ENCODE results near the gene ITGA8. TPM values are rescaled to one million over a fixed set of nuclear protein-coding genes. Genes with fewer than 3 reads are reported as not detected.
"Not testable (repeated sequence)": the region's sequence is repeated elsewhere in the genome, so short reads cannot be mapped to it uniquely, and the experiment has no call there.

The ITGA8 gene
- total RNA-seq: not detected in 2 replicates

DNA sequence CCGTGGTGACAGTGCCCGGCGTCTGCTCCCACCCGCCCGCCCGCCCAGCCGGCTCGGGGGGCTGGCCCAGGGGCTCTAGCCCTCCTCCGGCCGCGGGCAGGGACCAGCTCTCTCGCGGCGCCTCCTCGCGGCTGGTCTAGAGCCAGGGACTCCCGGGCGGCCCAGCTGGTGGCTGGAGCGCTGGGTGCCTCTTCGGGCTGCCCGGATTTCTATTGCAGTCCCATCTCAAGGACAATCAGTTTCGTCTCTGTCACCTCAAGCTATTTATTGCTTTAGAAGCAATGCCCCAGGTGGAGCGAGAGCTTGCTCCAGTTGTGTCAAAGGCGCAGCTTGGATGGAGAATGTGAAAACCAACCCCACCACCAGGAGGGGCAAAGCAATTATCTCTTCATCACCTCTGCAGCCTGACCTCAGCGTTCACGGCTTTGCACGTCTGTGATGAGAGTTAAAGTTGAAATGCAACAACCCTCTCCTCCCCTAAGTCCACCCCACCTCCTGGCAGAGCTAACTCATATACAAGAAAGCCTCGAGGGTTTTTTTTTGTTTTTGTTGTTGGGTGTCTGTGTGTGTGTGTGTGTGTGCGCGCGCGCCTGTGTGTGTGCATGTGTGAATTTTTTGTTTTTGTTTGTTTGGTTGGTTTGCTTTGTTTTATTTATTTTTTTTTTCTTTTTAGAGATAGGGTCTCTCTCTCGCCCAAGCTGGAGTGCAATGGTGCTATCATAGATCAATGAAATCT, at the start of gene ITGA8:
Gene ITGA8, minus strand, starts transcription at position 24 of the 736 bp plus-strand sequence. CDS start 151 bp downstream, outside the sequence.
- Mint-ChIP-seq H3K4me1 (ENCODE audit: low read depth) (no peaks in the 10 kb centered on the region), H3K9me3 (no peaks in the 10 kb centered on the region), H3K4me3 (no peak within 1 kb of the TSS), H3K27me3 (ENCODE audit: insufficient read depth) (peaks cover 54% of the 10 kb centered on the region), H3K27ac (no peak within 1 kb of the TSS), H3K36me3 (ENCODE audit: low read depth) (no peaks in the 10 kb centered on the region)
- DNase-seq (ENCODE audit: low spot score): no peak
- intact Hi-C loops (cut with micrococcal nuclease): no loop called here

DNA sequence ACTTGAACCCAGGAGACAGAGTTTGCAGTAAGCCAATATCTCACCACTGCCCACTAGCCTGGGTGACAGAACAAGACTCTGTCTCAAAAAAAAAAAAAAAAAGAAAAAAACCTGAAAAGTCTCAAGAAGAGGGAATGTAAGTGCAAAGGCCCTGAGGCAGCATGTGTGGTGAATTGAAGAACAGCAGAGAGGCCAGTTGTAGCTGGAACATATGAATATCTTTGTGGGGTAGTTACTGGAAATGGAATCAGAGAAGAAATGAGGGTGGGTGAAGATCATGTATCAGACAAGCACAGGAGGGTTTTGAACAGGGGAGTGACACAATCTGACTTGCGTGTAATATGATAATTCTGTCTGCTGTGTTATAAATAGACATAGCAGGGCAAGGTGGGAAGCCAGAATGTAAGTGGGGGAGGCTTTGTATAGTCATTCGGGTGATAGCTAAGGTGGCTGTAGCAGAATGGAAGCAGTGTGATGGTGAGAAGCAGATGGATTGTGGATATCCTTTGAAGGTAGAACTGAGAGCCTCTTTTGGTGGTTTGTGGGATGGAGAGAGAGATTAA, 45.3 kb upstream of the ITGA8 start:
- Mint-ChIP-seq H3K4me1 (ENCODE audit: low read depth) (no peaks in the 10 kb centered on the region), H3K27me3 (ENCODE audit: insufficient read depth) (no peaks in the 10 kb centered on the region), H3K4me3 (no peak overlapping the region), H3K9me3 (no peaks in the 10 kb centered on the region), H3K36me3 (ENCODE audit: low read depth) (no peaks in the 10 kb centered on the region), H3K27ac (no peak overlapping the region)
- DNase-seq (ENCODE audit: low spot score): no peak
- intact Hi-C loops (cut with micrococcal nuclease): no loop called here

DNA sequence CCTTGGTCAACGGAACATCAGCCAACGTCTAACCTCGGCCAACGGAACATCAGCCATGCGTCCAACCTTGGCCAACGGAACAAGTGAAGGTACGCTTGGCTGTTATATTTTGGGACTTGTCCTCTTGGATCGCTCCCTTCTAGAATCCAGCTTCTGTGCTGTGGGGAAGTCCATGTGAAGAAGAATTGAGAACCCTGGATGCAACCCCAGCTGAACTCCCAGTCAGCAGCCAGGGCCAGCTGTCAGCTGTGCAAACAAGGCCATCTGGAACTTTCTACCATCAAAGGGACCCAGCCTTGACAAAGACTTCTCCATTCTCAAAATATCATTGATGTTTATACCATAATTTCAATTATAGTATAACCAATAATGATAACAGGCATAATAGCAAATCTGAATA, 43.3 kb upstream of the ITGA8 start:
- Mint-ChIP-seq H3K27me3 (ENCODE audit: insufficient read depth) (peaks cover 4% of the 10 kb centered on the region), H3K4me1 (ENCODE audit: low read depth) (no peaks in the 10 kb centered on the region), H3K9me3 (no peaks in the 10 kb centered on the region), H3K36me3 (ENCODE audit: low read depth) (no peaks in the 10 kb centered on the region), H3K4me3 (no peak overlapping the region), H3K27ac (no peak overlapping the region)
- intact Hi-C loops (cut with micrococcal nuclease): no loop called here
- DNase-seq (ENCODE audit: low spot score): no peak

DNA sequence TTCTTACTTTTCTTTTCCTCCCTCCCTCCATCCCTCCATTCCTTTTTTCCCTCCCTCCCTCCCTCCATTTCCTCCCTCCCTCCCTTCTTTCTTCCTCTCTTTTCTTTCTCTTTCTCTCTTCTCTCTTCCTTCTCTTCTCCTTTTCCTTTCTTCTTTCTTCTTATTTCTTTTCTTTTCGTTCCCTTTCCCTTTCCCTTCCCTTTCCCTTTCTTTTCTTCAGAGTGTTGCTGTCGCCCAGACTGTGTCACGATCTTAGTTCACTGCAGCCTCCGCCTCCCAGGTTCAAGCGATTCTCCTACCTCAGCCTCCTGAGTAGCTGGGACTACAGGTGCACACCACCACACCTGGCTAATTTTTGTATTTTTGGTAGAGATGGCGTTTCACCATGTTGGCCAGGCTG, 42.5 kb upstream of the ITGA8 start:
- H3K9me3 Mint-ChIP-seq; H3K4me1 Mint-ChIP-seq (ENCODE audit: low read depth); H3K27ac Mint-ChIP-seq; DNase-seq (ENCODE audit: low spot score); H3K27me3 Mint-ChIP-seq (ENCODE audit: insufficient read depth); H3K36me3 Mint-ChIP-seq (ENCODE audit: low read depth); H3K4me3 Mint-ChIP-seq; intact Hi-C loops (cut with micrococcal nuclease): not testable (repeated sequence)

DNA sequence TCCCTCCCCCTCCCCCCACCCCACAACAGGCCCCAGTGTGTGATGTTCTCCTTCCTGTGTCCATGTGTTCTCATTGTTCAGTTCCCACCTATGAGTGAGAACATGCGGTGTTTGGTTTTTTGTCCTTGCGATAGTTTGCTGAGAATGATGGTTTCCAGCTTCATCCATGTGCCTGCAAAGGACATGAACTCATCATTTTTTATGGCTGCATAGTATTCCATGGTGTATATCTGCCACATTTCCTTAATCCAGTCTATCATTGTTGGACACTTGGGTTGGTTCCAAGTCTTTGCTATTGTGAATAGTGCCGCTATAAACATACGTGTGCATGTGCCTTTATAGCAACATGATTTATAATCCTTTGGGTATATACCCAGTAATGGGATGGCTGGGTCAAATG, 41.5 kb upstream of the ITGA8 start:
- H3K4me3 Mint-ChIP-seq; intact Hi-C loops (cut with micrococcal nuclease); H3K36me3 Mint-ChIP-seq (ENCODE audit: low read depth); H3K4me1 Mint-ChIP-seq (ENCODE audit: low read depth); DNase-seq (ENCODE audit: low spot score); H3K9me3 Mint-ChIP-seq; H3K27me3 Mint-ChIP-seq (ENCODE audit: insufficient read depth); H3K27ac Mint-ChIP-seq: not testable (repeated sequence)

DNA sequence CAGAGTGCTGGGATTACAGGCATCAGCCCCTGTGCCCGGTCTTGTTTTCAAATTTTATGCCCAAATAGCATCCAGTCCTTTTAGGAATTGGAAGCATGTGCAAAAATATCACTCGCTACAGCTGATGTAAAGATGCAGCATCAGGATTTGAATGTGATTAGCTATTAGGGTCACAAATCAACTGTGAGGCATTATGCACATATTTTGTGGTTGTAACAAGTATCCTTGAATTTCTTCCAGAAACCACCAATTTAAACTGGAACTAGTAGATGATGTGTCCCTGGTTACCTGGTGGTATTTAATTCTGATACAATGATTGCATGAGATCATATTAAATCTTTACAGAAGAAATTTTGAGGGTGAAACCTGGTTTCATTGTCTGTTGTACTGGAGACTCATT, 41.0 kb upstream of the ITGA8 start:
- no peaks in the 10 kb centered on the region for H3K9me3 Mint-ChIP-seq
- DNase-seq (ENCODE audit: low spot score): no peak
- intact Hi-C loops (cut with micrococcal nuclease): no loop called here
- no peak overlapping the region for H3K4me3 Mint-ChIP-seq
- H3K27ac Mint-ChIP-seq: no peak overlapping the region
- no peaks in the 10 kb centered on the region for H3K36me3 Mint-ChIP-seq (ENCODE audit: low read depth)
- peaks cover 4% of the 10 kb centered on the region for H3K27me3 Mint-ChIP-seq (ENCODE audit: insufficient read depth)
- no peaks in the 10 kb centered on the region for H3K4me1 Mint-ChIP-seq (ENCODE audit: low read depth)

DNA sequence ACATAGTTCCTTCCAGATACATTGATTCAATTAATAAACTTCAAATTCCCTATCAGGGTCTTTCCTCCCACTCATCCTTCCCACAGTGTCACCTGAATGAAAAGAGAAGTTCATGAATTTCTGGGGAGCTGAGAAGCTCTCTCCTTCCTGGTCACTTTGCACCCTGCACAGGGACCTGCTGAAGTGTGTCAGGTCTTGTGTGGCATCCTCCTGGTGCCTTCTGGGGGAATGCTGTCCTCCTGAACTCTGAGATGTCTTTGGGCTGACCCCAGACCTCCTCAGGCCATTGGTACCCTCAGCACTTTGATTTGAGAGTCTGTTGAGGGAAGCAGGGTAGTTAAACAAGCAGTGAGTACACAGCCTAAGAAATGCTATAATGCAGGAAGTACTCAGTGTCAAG, 39.5 kb upstream of the ITGA8 start:
- Mint-ChIP-seq H3K4me1 (ENCODE audit: low read depth) (no peaks in the 10 kb centered on the region), H3K27me3 (ENCODE audit: insufficient read depth) (peaks cover 4% of the 10 kb centered on the region), H3K27ac (no peak overlapping the region), H3K36me3 (ENCODE audit: low read depth) (no peaks in the 10 kb centered on the region), H3K9me3 (no peaks in the 10 kb centered on the region), H3K4me3 (no peak overlapping the region)
- no peak for DNase-seq (ENCODE audit: low spot score)
- intact Hi-C loops (cut with micrococcal nuclease): no loop called here

DNA sequence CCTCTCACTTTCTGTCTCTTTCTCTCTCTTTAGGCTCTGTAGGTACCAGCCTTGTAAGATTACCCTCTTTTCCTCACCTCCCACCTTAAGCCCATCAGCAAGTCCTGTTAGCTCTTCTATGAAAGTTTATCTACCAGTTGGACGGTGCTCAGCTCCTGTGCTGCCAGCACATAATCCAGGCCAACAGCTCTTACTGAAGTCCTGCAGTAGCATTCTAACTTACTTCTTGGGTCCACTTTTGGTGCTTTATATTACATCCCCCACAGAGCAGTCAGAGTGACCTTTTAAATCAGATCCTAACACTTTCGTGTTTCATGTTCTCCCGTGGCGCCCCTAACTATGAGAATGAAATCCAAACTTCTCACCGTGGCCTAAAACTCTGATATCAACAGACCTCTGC, 38.9 kb upstream of the ITGA8 start:
- intact Hi-C loops (cut with micrococcal nuclease): no loop called here
- no peaks in the 10 kb centered on the region for H3K36me3 Mint-ChIP-seq (ENCODE audit: low read depth)
- H3K27ac Mint-ChIP-seq: no peak overlapping the region
- no peaks in the 10 kb centered on the region for H3K4me1 Mint-ChIP-seq (ENCODE audit: low read depth)
- peaks cover 6% of the 10 kb centered on the region for H3K27me3 Mint-ChIP-seq (ENCODE audit: insufficient read depth)
- H3K9me3 Mint-ChIP-seq: no peaks in the 10 kb centered on the region
- H3K4me3 Mint-ChIP-seq: no peak overlapping the region
- no peak for DNase-seq (ENCODE audit: low spot score)

DNA sequence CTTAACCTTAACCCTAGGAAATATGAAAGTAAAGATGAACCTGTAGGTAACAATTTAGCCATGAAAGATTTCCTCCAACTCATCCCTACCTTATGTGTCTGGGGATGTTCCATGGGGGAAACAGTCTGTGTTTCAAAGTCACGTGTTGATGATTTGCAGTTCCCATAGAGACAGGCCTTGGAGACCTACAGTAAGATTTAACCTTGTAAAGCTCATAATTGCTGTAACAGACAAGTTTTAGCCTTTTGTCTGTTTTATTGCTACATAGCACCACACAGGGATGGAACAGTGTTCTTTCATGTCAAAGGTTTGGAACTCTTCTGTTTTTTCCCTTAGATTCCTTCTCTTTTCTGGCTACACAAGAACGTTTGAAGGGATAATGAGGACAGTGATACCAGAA, 35.2 kb upstream of the ITGA8 start:
- H3K4me3 Mint-ChIP-seq: no peak overlapping the region
- H3K4me1 Mint-ChIP-seq (ENCODE audit: low read depth): no peaks in the 10 kb centered on the region

DNA sequence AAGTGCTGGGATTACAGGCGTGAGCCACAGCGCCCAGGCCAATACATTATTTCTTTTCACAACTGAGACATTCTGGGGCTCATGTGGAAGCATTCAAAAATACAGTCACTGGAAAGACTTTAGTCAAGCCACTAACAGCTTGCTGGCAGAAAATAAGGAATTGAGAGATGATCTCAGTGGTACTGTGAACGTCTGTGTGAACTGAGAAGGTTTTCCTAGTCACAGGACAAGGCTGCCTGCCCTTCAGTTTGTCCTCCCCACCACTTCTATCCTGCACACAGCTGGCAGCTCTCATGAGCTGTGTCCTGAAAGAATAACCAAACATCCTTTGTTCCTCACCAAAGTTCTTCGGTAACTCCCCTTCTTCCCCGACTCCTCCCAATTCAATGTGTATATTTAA, 31.3 kb upstream of the ITGA8 start:
- no peak overlapping the region for H3K4me3 Mint-ChIP-seq
- DNase-seq (ENCODE audit: low spot score): no peak
- no peaks in the 10 kb centered on the region for H3K9me3 Mint-ChIP-seq

More for the DNA sequence above, 35.2 kb upstream of the ITGA8 start:
- Mint-ChIP-seq H3K9me3 (no peaks in the 10 kb centered on the region), H3K27me3 (ENCODE audit: insufficient read depth) (peaks cover 6% of the 10 kb centered on the region), H3K27ac (no peak overlapping the region), H3K36me3 (ENCODE audit: low read depth) (no peaks in the 10 kb centered on the region)
- no peak for DNase-seq (ENCODE audit: low spot score)
- intact Hi-C loops (cut with micrococcal nuclease): no loop called here

DNA sequence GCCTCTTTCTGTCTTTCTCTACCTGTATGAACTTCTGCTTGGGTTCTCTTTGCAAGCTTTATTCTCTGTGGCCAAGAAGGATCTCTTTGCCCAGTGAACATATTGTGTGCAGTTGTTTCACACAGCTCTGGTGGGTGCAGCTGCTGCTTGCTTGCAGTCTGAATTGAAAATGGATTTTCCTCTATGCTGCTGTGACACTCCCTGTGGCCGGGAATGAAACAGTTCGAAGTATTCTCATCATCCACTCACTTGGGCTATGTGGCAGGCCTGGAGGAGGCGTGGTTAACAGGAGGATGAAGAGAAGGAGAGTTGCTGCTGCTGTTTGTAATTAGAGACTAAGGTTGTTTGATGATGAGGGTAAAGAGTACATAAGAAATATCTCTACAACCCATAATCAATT, 28.4 kb upstream of the ITGA8 start:
- H3K36me3 Mint-ChIP-seq (ENCODE audit: low read depth): no peaks in the 10 kb centered on the region
- no peak overlapping the region for H3K4me3 Mint-ChIP-seq
- no peaks in the 10 kb centered on the region for H3K4me1 Mint-ChIP-seq (ENCODE audit: low read depth)
- no peaks in the 10 kb centered on the region for H3K9me3 Mint-ChIP-seq
- intact Hi-C loops (cut with micrococcal nuclease): no loop called here
- DNase-seq (ENCODE audit: low spot score): no peak
- no peak overlapping the region for H3K27ac Mint-ChIP-seq
- peaks cover 4% of the 10 kb centered on the region for H3K27me3 Mint-ChIP-seq (ENCODE audit: insufficient read depth)

More for the DNA sequence above, 31.3 kb upstream of the ITGA8 start:
- Mint-ChIP-seq H3K27ac (no peak overlapping the region), H3K27me3 (ENCODE audit: insufficient read depth) (peaks cover 2% of the 10 kb centered on the region), H3K36me3 (ENCODE audit: low read depth) (no peaks in the 10 kb centered on the region), H3K4me1 (ENCODE audit: low read depth) (no peaks in the 10 kb centered on the region)
- intact Hi-C loops (cut with micrococcal nuclease): no loop called here

DNA sequence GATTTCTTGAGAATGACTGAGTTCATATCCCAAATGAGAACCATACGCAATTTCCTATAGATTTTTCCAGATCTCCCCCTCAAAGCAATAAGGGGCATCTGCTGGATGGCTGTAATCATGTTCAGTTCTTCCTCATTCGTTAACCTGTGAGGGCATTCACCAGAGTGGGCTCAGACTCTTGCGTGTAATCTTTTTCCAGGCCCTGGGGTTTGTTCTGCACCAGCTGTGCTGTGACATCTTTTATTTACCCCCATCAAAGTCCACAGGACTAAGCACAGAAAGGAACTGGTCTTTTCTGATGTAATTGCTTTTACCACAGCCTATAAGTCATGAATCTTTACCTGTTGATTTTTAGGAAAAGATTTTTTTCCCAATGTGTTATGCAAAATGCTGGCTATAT, 27.9 kb upstream of the ITGA8 start:
- intact Hi-C loops (cut with micrococcal nuclease): no loop called here
- H3K27ac Mint-ChIP-seq: no peak overlapping the region
- DNase-seq (ENCODE audit: low spot score): no peak
- peaks cover 4% of the 10 kb centered on the region for H3K27me3 Mint-ChIP-seq (ENCODE audit: insufficient read depth)
- no peaks in the 10 kb centered on the region for H3K4me1 Mint-ChIP-seq (ENCODE audit: low read depth)
- H3K36me3 Mint-ChIP-seq (ENCODE audit: low read depth): no peaks in the 10 kb centered on the region
- no peaks in the 10 kb centered on the region for H3K9me3 Mint-ChIP-seq
- H3K4me3 Mint-ChIP-seq: no peak overlapping the region

DNA sequence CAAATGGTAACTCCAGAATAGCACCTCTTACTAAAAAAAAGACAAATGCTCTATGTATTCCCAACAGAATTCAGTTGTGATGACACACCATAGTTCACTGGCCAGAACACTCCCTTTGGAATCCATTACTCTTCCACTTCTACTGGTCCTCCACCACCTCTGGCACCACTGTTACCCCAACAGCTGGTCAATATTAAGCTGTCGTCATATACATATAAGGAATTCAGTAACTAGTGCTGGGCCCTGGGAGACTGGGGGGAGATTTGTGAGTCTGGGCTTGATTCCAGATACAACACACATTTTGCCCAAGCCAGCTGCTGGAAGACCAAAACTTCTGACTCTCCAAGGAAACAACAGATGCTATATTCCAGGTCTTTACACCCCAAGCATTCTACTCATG, 26.0 kb upstream of the ITGA8 start:
- H3K4me1 Mint-ChIP-seq (ENCODE audit: low read depth): no peaks in the 10 kb centered on the region
- intact Hi-C loops (cut with micrococcal nuclease): no loop called here
- H3K36me3 Mint-ChIP-seq (ENCODE audit: low read depth): no peaks in the 10 kb centered on the region
- no peak overlapping the region for H3K27ac Mint-ChIP-seq
- no peak for DNase-seq (ENCODE audit: low spot score)
- H3K4me3 Mint-ChIP-seq: no peak overlapping the region
- peaks cover 4% of the 10 kb centered on the region for H3K27me3 Mint-ChIP-seq (ENCODE audit: insufficient read depth)
- no peaks in the 10 kb centered on the region for H3K9me3 Mint-ChIP-seq
